Ishikawa (cell line): Measurements from ENCODE around the gene DIS3L2.

Experiments
- NFIC ChIP-seq: IDR thresholded peaks from 2 replicates; pipeline ENCODE4 v1.6.1; 2012
- REST ChIP-seq: IDR thresholded peaks from 2 replicates; pipeline ENCODE4 v1.6.1; 2012; ENCODE audit warnings: low read depth, mild to moderate bottlenecking
- TAF1 ChIP-seq: IDR thresholded peaks from 2 replicates; pipeline ENCODE4 v1.6.1; 2012; ENCODE audit warnings: low read depth, mild to moderate bottlenecking

- no peak for TF ChIP-seq TAF1
- TF ChIP-seq NFIC = no peak
- no peak for TF ChIP-seq REST
Measured at GRCh38 chr2:232292395-232293154, 331.1 kb downstream of the DIS3L2 start.
